Measurements from ENCODE around the gene USP9X.
"Not testable (repeated sequence)": the region's sequence is repeated elsewhere in the genome, so short reads cannot be mapped to it uniquely, and the experiment has no call there.

The USP9X gene

DNA sequence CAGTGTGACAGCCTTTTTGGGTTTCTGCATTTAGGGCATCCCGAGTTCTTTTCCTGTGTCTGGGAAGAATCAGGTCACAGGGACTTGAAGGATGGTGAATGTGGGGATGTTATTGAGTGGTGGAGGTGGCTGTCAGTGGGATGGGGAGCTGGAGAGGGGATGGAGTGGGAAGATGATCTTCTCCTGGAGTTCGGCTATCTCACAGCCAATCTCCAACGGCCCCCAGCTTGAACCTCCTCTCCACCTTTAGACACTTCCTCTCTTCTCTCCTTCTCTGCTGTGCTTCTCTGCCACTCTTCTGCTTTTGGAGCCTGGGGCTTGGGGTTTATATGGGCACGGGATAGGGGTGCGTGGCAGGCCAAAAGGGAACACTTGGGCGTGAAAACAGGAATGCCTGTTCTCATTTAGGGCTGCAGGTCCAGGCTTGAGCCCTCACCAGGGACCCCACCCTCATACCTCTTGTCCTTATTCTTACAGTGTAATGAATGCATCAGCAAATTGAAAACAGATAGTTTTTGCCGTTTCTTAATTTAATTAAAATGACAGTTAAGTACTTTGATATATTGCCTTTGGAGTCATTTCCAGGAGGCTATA lies 37.5 kb downstream of the USP9X start:
- no peak for DNase-seq (ENCODE audit: low read depth)

DNA sequence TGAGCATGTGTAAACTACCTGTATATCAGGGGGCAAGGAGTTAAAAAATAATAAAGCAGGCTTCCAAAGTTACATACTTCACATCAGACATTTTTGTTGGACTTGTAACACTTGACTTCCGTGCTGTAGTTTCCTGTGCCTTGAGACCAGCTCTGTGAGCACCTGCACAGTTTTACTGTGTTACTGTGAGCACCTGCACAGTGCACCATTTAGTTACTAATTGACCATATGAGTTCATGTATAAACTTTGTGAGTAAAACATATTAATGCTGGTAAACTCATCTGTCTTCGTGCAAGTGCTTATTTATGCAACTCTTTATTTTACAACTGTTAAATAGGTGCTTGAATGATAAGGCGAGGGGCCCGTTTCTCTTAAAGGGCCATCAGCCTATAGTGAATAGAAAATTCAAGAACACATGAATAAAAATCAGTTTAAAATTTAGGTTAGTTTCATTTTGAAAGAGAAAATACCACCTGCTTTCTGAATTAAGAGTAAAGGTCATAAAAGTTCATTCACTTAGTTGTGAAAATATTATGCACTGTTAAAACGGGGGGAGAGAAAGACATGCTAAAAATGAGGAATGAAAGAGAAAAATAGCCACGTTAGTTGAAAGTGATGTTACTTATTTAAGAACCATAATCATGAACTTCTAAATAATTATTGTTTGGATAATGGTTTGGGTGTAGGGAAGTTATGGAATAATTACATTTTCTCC lies 42.4 kb downstream of the USP9X start:
- DNase-seq (ENCODE audit: low read depth) = no peak

DNA sequence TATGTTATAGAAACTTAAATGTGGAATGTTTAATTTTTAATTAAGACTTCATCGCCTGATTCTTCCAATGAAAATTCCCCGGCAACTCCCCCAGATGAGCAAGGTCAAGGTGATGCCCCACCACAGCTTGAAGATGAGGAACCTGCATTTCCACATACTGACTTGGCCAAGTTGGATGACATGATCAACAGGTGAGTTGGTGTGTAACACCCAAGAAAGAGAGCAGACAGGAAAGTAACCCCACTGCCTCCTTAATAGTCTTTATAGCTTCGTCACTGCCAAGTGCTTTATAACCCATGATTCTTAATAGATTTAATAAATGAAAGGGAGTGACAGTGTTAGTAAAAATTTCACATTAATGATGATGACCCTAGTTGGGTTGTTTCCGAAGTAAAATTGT lies 43.7 kb downstream of the USP9X start:
- DNase-seq (ENCODE audit: low read depth) = no peak

DNA sequence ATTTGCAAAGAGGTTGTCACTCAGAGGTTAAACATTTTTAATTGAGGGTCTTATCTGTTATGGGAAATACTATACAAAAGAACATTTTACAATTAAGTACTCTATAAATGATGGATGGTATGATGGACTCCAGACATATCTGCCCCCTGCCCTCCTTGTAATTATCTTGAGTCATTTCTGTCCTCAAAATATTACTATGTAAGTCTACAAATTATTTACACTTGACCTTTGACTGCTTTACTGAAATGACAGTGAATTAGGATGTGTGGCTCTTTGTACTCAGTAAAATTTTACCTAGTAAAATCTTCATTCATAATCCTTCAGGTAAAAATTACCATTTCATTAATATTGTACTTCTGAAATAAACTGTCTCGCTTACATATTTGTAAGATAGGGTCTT lies 46.5 kb downstream of the USP9X start:
- DNase-seq (ENCODE audit: low read depth) = no peak

DNA sequence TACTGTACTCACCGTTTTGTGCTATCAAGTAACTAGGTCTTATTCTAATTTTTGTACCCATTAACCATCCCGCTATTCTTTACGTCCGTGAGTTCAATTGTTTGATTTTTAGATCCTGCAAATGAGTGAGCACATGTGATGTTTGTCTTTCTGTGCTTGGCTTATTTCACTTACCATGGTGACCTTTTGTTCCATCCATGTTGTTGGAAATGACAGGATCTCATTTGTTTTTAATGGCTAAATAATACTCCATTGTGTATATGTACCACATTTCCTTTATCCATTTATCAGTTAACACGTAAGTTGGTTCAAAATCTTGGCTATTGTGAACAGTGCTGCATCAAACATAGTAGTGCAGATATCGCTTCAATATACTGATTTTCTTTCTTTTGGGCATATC lies 48.3 kb downstream of the USP9X start:
- DNase-seq (ENCODE audit: low read depth) = no peak

DNA sequence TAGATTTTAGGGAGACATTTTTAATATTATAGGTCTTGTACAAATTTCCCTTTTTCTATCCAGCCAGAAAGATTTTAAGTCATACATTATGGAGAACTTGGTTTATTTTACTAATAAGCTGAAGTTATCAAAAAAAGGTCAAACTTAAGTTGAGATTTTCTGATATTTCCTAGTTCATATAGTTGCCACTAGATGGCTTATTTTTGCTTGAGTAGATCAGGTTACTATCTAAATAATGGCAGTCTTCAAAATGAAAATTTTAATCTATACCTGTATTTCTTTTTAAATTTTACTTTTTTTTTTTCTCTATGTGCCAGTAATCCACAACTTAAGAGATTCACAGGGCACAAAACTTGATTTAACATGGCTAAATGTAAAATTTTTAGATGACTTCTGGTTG lies 52.3 kb downstream of the USP9X start:
- DNase-seq (ENCODE audit: low read depth) = no peak

DNA sequence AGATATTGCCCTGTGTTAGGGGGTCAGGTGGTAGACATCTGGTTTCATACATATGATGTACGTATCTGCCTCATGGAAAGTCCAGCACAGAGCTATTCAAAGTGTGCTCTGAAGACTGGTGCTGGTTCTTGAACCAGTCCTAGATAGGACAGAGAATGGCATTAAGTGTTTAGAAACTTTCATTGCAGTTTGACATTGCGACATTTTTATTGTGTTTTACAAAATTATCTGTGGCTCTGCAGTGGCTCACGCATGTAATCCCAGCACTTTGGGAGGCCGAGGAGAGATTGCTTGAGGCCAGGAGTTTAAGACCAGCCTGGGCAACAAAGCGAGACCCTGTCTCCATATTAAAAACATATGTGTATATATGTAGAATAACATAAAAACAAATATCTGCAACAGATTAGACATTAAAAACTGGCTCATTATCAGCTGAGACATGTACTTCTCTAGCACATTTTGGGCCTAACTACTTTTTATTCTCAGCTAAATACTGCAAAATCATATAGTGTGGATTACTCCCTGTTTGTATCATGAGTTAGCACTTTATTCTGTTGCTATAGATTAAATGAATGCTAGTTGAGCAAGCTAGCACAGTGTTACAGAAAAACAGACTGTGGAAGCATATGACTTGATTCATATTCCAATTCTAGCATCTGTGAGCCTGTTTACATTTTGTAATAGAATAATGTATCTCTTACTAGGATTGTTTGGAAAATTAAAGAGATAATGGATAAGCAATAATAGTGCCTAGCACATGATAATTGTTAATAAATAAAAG lies 57.1 kb downstream of the USP9X start:
- DNase-seq (ENCODE audit: low read depth) = no peak

DNA sequence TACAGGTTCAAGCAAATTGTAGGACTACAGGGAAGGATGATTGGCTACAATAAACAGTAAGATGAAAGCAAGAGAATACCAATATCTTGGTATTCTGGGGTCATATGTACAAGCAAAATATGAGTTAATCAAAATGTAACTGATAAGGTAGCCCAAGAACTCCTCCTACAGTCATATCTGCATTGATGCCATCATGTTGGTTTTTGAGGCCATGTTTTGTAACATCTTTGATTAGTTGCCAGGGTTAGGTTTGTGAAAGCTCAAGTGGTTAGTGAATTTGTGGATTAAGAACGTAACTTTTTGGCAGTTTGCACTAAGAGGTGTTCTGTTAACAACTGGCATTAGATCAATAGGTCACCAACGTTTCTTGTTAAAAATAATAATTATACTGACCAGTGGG lies 59.6 kb downstream of the USP9X start:
- no peak for DNase-seq (ENCODE audit: low read depth)

DNA sequence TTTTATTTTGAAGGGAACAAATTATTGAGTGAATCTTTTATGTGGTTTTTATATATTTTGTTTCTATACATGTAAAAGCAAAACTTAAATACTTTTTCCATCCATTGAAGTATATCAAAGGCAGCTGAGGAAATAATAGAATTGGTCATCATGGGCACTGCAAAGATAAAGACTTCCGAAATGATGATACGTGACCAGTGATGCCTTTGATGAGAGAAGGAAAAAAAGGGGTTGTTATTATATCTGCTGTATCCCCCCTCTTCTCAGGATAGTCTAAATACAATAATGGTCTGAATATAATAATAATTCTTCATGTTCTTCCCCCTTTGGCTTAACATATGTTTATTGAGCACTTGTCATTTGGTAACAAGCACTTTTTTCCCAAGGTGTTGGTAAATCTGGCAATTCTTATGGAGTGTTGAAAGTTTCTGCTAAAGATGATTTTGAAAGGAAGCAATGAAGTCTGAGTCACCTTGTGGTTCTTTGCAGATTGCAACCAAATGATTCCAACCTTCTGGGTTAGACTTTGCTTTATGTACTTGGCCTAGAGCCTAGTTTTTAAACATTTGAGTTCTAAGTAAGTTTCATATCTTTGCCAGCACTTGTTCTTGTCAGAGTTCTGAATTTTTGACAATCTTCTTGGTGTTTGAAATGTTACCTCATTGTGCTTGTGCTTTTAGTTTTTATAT lies 60.8 kb downstream of the USP9X start:
- DNase-seq (ENCODE audit: low read depth) = peak; percentile 55

DNA sequence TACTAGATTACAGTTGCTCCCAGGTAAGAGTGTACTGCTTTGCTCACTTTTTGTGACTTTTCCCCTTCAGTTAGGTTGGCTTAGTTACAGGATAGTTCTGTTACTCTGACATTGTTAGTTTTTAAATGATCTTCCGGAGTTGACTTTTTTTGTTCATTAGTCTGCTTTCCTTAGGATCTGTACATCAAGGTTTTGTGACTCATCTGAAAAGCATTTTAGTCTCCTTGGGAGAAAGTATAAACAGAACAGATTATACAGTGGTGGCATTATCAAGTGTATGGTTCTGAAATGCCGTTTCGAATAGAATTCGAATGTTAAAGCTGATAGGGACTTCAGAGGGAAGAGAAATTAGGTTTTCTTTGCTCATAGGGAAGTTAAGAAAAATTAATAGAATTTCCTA lies 63.3 kb downstream of the USP9X start:
- peak; percentile 24 for DNase-seq (ENCODE audit: low read depth)

DNA sequence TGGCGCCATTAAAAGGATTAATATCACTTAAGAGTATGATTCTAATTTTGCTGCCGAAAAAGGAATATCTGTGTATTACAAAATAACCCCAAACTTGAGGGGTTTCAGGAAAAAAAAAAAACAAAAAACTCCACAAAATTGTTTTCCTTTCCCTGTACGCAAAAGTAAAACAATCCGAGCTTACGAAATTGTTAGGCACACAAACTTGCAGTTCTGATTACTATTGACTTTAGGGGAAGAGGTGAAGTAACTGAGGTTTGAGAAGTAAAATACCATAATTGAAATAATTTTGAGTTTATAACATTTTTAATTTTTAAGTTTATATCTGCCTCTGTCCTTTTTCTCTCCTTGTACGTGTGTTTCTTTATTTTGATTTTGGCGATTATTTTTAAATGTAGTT lies 64.8 kb downstream of the USP9X start:
- DNase-seq (ENCODE audit: low read depth) = no peak

DNA sequence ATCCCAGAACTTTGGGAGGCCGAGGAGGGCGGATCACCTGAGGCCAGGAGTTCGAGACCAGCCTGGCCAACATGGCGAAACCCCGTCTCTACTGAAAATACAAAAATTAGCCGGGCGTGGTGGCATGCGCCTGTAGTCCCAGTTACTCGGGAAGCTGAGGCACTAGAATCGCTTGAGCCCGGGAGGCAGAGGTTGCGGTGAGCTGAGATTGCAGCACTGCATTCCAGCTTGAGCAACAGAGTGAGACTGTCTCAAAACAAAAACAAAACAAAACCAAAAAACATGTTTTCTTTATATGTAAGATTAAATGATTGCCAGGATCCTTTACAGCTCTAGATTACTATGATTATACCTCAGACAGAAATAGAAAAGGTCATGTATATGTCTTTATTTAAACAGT lies 66.5 kb downstream of the USP9X start:
- DNase-seq (ENCODE audit: low read depth) = not testable (repeated sequence)

DNA sequence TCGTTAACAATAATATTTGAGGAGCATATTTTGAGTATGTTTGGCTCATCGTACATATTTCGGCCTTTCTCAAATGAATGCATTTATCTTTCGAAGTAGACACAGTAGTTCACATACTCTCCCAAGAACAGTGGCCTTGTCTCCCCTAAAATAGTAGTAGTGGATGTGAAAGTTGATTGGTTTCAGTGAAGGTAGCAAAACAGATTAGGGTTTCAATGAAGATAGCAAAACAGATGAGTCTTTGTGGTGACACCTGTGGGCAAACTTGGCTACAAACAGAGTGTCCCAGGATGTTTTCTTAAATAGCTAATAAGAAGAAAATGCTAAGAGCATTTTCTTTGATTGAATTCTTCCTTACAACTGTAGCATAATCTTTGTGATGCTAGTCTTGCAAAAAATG lies 67.0 kb downstream of the USP9X start:
- DNase-seq (ENCODE audit: low read depth) = no peak

DNA sequence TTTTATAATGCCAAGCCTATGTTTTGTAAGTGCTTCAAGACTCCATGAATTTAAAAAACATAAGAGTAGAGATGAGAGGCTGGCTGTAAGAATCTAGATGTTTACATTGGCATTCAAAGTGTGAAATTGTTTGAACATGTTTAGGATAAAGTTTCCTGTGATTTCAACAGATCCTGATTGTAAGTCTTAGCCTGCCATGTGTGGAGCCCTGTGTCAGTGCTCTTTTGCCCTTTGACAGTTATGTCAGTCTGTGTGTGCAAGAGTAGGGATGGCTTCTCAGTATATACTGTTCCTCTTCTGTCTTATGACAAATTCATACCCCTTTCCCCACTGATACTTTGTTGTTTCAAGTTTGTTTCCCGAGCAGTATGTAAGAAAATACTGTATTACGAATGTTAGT lies 68.2 kb downstream of the USP9X start:
- DNase-seq (ENCODE audit: low read depth) = no peak

DNA sequence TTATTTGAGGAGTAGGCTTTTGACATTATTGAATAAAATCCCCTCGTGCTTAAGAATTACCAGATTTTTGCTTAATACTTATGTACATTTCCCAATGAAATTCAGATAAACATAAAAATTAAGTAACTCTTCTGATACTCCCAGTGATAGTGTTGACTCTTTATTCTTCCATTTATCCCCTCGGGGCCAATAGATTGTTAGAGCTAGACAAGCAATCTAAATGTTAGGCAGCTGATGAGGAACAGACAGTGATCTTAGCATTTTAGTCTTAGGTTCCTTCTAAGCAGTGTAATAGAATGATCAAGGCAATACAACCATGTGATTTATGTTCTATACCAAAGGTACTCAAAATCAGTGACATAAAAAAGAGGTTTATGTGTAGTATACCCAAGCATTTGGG lies 68.7 kb downstream of the USP9X start:
- no peak for DNase-seq (ENCODE audit: low read depth)

DNA sequence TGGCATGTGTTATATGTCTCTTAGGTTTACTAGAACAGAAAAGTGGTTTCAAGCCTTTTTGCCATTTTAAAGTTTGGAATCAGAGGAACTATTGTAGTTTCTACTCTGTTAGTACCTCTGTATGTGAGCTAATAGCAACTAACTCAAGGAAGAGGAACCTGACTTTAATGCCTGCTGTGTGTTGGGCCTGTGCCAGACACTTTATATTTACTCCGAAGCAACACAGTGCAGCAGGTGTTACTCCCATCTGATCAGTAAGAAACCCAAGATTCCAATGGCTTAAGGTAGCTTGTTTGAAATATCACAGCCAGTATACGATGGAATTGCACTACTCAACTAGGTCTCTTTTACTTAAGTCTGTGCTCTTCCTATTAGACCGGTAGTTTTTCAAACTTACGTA lies 79.2 kb downstream of the USP9X start:
- DNase-seq (ENCODE audit: low read depth) = no peak

DNA sequence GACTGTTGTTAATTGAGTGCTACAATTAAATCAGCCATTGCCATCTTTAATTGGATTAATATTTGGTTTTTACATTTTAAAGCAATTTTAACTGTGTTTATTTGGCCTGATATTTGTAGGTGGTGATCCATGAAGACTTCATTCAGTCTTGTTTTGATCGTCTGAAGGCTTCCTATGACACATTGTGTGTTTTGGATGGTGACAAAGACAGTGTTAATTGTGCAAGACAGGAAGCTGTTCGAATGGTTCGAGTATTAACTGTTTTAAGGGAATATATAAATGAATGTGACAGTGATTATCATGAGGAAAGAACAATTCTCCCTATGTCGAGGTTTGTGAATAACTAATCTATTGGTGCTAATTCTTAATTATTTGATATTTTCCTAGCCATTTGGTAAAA lies 82.6 kb downstream of the USP9X start:
- DNase-seq (ENCODE audit: low read depth) = no peak

DNA sequence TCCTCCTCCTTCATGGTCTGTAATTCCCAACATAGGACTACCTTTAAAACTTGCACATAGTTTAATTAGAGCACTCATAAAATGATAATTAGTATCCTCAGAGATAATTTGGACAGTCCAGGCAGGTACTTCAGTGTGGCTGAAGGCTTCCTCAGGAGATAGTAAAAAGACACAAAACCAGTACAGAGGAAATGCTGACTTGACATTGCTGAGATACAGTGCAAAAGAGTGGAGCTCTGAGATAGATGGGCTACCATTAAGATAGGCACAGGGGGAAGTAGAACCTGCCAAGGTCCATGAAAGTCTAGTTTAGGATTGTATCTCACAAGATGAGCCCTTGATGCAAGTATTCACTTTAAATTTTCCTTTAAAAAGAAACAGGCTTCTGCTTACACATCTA lies 91.0 kb downstream of the USP9X start:
- no peak for DNase-seq (ENCODE audit: low read depth)

DNA sequence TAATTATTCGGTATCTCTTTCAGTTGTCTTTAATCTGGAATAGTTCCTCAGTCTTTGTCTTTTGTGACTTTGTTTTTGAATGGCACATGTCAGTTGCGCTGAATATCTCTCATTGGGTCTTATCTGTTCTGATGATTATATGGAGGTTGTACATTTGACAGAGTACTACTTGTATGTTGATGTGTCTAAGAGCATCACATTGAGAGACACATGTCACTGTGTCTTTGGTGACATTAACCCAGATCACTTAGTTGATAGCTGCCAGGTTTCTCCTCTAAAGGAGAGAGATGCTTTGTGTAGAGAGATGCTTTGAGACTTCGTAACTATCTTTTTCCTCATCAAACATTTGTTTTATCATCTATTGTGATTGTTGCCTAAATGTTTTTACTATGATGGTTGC lies 92.1 kb downstream of the USP9X start:
- no peak for DNase-seq (ENCODE audit: low read depth)

DNA sequence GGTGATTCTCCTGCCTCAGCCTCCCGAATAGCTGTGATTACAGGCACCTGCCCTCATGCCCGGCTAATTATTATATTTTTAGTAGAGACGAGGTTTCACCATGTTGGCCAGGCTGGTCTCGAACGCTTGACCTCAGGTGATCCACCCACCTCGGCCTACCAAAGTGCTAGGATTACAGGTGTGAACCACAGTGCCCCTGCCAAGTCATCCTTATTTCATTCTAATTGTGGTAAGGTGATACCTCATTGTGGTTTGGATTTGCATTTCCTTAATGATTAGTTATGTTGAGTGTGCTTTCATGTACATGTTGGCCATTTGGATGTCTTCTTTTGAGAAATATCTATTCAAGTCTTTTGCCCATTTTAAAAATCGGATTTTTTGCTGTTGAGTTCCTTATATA lies 93.0 kb downstream of the USP9X start:
- no peak for DNase-seq (ENCODE audit: low read depth)

DNA sequence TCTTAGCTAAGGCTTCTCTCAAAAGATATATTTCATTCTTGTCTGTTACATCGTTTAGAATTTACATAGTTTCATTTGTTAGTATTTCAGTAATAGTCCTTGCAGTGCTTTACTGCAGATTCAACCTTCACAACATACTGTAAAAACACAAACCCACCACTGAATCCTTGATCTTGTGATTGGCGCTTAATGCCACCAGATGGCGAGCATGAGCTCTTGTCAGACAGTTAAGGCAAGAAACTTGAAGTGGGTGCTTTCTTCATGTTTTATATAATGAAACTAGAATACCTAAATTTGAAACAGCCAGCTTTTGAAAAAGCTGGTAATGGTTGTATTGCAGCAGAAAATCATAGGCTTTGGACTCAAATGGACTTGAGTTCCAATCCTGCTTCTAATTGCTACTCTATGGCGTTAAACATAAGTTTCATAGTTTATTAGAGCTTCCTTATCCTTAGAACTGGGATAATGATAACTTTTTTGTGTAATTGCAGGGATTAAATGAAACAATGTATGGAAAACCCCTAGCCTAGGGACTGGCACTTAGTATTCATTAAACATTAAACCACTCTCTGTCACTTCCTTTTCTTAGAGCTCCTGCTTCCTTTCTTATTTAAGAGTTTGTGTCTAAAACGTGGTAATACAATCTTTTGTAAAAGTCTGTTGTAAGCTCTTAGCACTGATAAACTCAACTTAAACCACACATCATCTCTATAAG lies 95.1 kb downstream of the USP9X start:
- DNase-seq (ENCODE audit: low read depth) = peak; percentile 18

DNA sequence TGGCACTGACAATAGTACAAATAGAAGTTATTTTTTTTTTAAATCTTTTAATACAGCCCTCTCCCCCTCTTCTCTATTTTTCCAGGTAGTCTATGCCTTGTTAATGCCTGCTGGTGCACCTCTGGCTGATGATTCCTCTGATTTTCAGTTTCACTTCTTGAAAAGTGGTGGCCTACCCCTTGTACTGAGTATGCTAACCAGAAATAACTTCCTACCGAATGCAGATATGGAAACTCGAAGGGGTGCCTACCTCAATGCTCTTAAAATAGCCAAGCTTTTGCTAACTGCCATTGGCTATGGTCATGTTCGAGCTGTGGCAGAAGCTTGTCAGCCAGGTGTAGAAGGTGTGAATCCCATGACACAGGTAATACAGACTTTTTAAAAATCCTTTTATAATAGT lies 99.1 kb downstream of the USP9X start:
- DNase-seq (ENCODE audit: low read depth) = no peak

All from non-pigmented ciliary epithelial cell (primary cell).